GM18868 (cell line): ENCODE results near the gene AATF.

Experiments used
- ATAC-seq: cut with Tn5 transposase; IDR thresholded peaks from one replicate; pipeline ENCODE4 v1.9.1; 2021; ENCODE audit warnings: mild to moderate bottlenecking, moderate library complexity; ENCODE audit not compliant: unreplicated experiment

The AATF gene

GRCh38 chr17:36941265-36942010 lies 7.3 kb upstream of the AATF start:
- no peak for ATAC-seq

DNA sequence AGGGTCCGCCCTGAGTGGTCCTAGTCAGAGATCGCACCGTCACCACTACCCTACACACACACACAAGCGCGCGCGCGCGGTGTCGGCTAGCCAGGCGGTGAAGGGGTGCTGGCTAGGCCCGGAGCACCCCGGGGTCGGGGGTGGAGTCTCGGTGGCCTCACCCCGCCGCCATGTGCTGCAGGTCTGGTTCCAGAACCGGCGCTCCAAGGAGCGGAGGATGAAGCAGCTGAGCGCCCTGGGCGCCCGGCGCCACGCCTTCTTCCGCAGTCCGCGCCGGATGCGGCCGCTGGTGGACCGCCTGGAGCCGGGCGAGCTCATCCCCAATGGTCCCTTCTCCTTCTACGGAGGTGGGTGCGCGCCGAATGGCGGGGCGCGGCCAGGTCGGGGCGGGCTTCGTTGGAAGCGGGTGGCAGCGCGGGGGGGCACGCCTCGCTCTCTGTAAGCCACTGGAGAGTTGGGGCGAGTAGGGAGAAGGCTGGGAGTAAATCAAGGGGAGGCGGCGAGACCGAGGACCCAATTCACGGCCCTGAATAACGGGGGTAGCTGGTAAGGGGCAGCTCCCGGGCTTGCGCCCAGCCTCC lies 6.6 kb upstream of the AATF start:
- no peak for ATAC-seq

DNA sequence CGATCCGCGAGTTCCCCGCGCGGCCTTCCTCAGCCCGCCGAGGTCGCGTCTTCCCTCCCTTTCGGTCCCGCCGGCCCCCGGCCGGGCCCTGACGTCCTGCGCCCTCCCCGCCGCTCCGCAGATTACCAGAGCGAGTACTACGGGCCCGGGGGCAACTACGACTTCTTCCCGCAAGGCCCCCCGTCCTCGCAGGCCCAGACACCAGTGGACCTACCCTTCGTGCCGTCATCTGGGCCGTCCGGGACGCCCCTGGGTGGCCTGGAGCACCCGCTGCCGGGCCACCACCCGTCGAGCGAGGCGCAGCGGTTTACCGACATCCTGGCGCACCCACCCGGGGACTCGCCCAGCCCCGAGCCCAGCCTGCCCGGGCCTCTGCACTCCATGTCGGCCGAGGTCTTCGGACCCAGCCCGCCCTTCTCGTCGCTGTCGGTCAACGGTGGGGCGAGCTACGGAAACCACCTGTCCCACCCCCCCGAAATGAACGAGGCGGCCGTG lies 6.1 kb upstream of the AATF start:
- ATAC-seq, result no peak

DNA sequence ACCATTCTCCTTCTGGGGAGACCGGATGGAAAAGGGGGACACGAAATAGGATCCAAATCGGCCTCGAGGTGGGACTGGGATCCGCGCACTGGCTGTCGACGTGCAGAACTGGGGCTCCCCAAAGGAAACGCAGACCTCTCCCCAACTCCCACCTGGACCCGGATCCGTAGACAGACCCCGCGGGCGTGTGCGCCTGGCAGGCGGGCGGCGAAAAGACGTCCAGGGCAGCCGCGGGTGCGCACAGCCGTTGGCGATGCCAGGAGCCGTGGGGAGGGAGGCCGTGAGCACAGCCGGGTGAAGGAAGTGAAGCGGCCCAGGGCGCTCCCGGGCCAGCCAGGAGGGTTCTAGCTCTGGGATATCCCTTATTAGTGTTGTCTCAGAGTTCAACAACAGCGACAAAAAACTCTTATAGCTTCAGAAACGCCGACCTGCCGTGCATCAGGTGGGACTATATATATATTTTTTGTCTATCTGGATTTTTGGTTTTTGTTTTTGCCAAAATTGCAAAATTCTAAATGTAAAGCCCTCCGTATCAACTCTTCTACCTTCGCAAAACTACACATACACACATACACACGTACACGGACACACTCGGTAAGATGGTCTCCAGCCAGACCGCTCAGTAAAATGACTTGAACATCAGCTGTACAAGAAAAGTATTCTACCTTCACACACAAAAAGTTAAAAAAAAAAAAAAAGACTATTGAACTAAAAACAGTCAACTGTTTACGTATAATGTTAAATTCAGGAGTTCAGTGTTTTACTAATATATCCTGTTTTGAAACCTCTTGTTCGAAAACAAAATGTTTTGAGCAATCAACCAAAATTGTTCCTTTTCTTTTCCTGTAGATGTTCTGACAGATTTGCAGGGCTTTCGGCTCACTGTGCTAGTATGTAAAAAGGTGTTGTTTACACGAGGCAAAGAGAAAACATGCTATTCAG lies 5.2 kb upstream of the AATF start:
- ATAC-seq, result no peak

DNA sequence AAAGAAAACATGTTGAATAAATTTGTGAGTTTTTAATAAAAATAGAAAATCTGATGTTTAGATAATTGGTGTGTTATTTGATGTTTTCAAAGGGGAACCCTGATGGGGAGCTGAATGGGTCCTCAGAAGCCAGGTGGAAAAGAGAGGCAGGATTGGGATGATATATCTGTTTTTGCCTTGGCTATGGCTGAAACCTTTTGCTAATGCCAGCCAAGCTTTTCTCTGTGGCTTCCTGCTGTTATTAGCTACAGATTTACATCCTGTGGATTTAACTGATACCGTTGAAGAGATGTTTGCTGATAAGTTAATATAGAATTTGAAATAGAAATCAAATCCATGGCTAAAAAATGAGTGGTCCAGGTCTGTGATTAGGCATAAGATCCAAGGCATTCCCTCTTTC lies 4.2 kb upstream of the AATF start:
- ATAC-seq, result no peak

DNA sequence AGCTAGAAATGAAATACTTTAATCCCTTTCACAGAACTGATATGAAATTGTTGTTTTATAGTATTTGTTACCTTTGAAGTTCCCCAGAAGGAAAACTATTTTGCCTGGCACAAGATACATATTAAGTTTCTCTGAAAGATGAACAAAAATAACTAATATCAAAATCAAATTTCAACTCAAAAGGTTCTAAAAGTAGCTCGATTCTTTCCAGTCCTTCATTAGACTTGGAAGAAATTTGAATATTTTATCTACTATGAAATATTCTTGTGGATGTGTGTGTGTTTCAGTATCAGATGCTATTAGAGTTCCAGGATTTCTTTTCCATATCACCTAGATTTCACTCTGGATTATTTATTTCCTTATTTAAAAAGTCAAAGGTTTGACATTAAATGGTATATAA lies 3.6 kb upstream of the AATF start:
- no peak for ATAC-seq

DNA sequence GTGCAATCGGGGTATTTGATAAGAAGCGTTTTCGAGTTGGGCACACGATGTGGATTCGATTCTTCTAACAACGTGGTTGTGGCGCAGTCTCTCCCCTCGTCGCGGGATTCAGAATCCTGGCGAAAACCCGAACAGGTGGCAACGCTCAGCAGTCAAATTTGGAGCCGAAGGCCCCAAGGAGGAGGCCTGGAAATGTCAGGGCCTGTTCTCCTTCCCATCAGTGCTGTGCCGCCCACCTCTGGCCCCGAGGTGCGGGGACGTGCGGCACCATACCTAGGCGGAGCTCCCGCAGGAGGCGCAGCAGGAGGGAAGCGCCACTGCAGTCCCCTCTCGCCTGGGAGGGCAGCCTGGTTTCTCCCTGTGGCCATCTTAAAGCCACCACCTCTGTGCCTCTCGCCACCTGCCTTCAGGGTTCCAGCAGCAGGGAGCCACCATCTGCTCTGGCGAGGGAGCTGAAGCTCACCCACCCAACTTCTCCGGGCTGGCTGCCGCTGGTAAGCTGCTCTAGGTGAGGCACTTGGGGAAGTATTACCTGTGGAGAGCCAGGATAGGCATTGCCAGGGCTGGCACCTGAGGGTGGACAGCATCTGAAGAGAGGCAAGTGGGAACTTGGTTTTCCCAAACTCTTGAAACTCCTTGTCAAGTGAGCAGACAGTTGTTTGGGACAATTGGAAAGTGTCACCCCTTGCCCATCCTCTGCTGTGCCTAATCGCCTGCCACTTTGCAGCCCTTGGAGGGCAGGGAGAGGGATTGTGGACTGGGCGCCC lies 2.6 kb upstream of the AATF start:
- no peak for ATAC-seq

- no peak for ATAC-seq
Observed at GRCh38 chr17:36946726-36947091, 2.0 kb upstream of the AATF start.

DNA sequence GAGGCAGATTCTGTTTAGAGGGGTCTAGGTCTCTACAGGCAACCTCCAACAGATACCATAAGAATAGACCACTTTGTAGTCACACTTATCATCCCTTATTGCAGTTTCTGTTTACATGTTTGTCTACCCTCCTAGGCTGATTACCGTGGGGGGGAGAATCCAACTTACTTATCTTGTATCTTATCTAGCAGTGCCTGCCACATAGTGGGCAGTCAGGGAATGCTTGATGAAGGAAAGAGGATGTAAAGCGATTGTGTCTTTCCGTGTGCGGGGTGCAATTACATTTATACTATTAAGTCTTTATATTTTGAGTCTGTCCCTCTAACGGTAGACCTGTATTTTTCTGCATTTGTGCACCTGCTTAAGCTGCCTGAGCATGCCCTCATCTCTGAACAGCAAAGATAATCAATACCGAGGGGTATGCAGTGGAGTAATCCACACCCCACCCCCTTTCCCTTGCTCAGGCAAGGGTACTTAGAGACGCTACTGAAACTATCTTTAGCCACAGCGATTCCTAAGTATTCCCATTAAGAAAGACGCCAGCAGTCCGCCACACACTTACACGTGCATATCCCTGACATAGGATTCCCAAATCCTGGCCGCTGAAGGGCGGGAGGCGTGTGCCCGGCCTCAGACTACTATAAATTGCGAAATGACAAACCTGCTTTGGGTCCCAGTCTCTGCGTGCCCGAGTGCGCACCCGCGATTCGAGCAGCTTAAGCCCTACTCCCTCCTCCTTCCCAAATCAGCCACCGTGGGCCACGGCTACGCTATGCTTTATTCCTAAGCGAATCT lies 635 bp upstream of the AATF start:
- no peak for ATAC-seq

- ATAC-seq, result no peak
Observed at GRCh38 chr17:36949461-36949927, 740 bp downstream of the AATF start.

- ATAC-seq, result no peak
Observed at GRCh38 chr17:36950027-36950426, 1.3 kb downstream of the AATF start.

- ATAC-seq, result no peak
Observed at GRCh38 chr17:36951084-36951789, 2.5 kb downstream of the AATF start.

- no peak for ATAC-seq
Observed at GRCh38 chr17:36971508-36971907, 22.8 kb downstream of the AATF start.

DNA sequence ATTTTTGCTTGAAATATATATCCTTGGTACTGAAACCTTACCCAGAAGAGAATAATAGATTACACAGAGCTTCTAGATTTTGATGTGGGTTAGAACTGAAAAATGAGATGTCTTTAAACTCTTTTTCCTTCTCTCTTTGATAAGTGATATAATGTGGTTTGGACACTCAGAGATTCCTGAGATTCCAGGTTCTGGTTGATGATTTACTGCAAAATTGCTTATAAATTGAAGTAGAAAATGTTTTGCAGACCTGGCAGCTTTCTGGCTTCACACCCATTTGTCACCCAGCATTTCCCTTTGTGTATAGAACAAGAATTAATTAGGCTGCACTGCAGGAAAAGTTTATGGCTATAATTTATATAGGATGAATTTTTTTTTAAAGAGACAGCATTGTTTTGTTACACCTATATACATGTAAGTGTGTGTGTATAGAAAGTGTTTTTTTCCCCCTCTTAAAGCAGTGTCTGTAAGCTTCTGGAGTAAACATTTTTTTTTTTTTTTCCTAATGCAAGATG lies 23.5 kb downstream of the AATF start:
- no peak for ATAC-seq

- ATAC-seq, result no peak
Observed at GRCh38 chr17:36972905-36973304, 24.2 kb downstream of the AATF start.

DNA sequence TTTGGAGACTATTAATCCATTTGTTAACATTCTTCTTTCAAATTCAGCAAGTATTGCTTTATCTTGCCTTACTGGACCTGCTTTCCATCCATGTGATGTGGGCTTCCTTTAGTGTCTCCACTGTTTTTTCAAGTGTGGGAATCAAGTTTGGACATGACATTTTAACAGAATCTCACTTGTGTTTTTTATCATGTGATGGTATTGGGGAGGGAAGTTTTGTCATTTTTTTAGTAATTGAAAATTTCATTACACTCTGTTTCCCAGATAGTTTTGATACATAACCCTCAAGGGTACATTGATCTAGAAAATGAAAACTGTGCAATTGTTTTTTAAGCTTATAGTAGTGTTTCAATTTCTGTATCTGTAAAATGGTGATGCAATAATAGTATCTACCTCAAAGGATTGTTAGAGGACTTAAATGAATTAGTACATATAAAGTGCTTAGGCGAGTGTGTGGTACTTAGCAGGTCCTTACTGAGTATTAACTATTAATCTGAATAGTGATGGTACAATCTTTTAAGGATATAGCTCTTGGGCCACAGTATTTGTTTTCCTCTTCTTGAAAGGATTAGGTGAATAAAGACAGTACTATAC lies 27.3 kb downstream of the AATF start:
- ATAC-seq, result no peak

- no peak for ATAC-seq
Observed at GRCh38 chr17:36977066-36977465, 28.3 kb downstream of the AATF start.

DNA sequence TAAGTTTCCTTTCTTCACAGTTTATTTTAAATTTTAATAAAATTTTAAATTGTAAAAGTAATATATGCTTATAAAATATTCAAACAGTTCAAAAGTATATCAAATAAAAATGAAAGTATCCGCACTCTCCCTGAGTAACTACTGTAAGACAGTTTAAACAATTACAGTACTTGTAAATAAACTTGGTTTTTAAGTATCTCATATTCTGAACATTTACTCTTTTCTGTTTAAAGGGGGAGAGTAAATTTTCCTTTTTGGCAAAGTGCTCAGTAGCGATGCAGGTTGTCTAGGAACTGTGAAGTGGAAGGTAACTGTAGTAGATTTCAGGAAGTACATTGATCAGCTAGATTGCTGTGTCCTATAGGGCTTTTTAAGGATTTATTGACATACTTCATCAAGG lies 28.8 kb downstream of the AATF start:
- ATAC-seq, result no peak
